Measurements from ENCODE around the gene DDAH1. TPM values are rescaled to one million over a fixed set of nuclear protein-coding genes. Genes with fewer than 3 reads are reported as not detected.
"Not testable (repeated sequence)": the region's sequence is repeated elsewhere in the genome, so short reads cannot be mapped to it uniquely, and the experiment has no call there.

DDAH1 gene
- total RNA-seq, 1 donor from 2014 or later = 35.7 TPM

GRCh38 chr1:85347275-85347674 lies 117.7 kb downstream of the DDAH1 start:
- DNase-seq (ENCODE audit: low spot score); intact Hi-C loops (cut with DNase I); ATAC-seq: not testable (repeated sequence)

- peak; percentile 74 for ATAC-seq
- no peak for DNase-seq (ENCODE audit: low spot score)
- intact Hi-C loops (cut with DNase I) = loop anchor here (5.0 kb wide), 1 partner anchor 1672 kb away; no protein-coding TSS in a partner anchor
Measured at GRCh38 chr1:85344256-85344694, 120.7 kb downstream of the DDAH1 start.

GRCh38 chr1:85343612-85344255 lies 121.2 kb downstream of the DDAH1 start:
- ATAC-seq = no peak
- DNase-seq (ENCODE audit: low spot score) = no peak
- intact Hi-C loops (cut with DNase I) = loop anchor here (5.0 kb wide), 1 partner anchor 1671 kb away; no protein-coding TSS in a partner anchor

- DNase-seq (ENCODE audit: low spot score) (no peak), ATAC-seq (peak; percentile 10)
- intact Hi-C loops (cut with DNase I) = loop anchor here (5.0 kb wide), 1 partner anchor 1671 kb away; no protein-coding TSS in a partner anchor
Measured at GRCh38 chr1:85343213-85343611, 121.7 kb downstream of the DDAH1 start.

GRCh38 chr1:85342207-85342606 lies 122.8 kb downstream of the DDAH1 start:
- intact Hi-C loops (cut with DNase I) = loop anchor here (5.0 kb wide), 1 partner anchor 1670 kb away; no protein-coding TSS in a partner anchor
- DNase-seq (ENCODE audit: low spot score) (no peak), ATAC-seq (no peak)

- intact Hi-C loops (cut with DNase I) = loop anchor here (5.0 kb wide), 1 partner anchor 1668 kb away; no protein-coding TSS in a partner anchor
- DNase-seq (ENCODE audit: low spot score) (no peak), ATAC-seq (no peak)
Measured at GRCh38 chr1:85340427-85340826, 124.5 kb downstream of the DDAH1 start.

- ATAC-seq (no peak), DNase-seq (ENCODE audit: low spot score) (no peak)
- intact Hi-C loops (cut with DNase I) = loop anchor here (5.0 kb wide), 1 partner anchor 1668 kb away; no protein-coding TSS in a partner anchor
Measured at GRCh38 chr1:85339656-85340399, 125.1 kb downstream of the DDAH1 start.

- intact Hi-C loops (cut with DNase I) = no loop called here
- no peak for DNase-seq (ENCODE audit: low spot score)
- no peak for ATAC-seq
Measured at GRCh38 chr1:85339089-85339488, 125.9 kb downstream of the DDAH1 start.

- ATAC-seq (no peak), DNase-seq (ENCODE audit: low spot score) (no peak)
- intact Hi-C loops (cut with DNase I) = no loop called here
Measured at GRCh38 chr1:85334962-85335361, 130.0 kb downstream of the DDAH1 start.

GRCh38 chr1:85333186-85333585 lies 131.8 kb downstream of the DDAH1 start:
- DNase-seq (ENCODE audit: low spot score) (no peak), ATAC-seq (no peak)
- intact Hi-C loops (cut with DNase I) = no loop called here

- no peak for ATAC-seq
- no peak for DNase-seq (ENCODE audit: low spot score)
- intact Hi-C loops (cut with DNase I) = no loop called here
Measured at GRCh38 chr1:85332575-85332974, 132.4 kb downstream of the DDAH1 start.

GRCh38 chr1:85330711-85331290 lies 134.2 kb downstream of the DDAH1 start:
- intact Hi-C loops (cut with DNase I) = no loop called here
- DNase-seq (ENCODE audit: low spot score) (no peak), ATAC-seq (no peak)

- DNase-seq (ENCODE audit: low spot score) = no peak
- peak; percentile 66 for ATAC-seq
- intact Hi-C loops (cut with DNase I) = no loop called here
Measured at GRCh38 chr1:85330214-85330631, 134.7 kb downstream of the DDAH1 start.

GRCh38 chr1:85328713-85329397 lies 136.1 kb downstream of the DDAH1 start:
- DNase-seq (ENCODE audit: low spot score) (no peak), ATAC-seq (peak; percentile 18)
- intact Hi-C loops (cut with DNase I) = no loop called here

- intact Hi-C loops (cut with DNase I) = no loop called here
- DNase-seq (ENCODE audit: low spot score) (no peak), ATAC-seq (no peak)
Measured at GRCh38 chr1:85327759-85328158, 137.2 kb downstream of the DDAH1 start.

GRCh38 chr1:85326851-85327250 lies 138.1 kb downstream of the DDAH1 start:
- no peak for DNase-seq (ENCODE audit: low spot score)
- no peak for ATAC-seq
- intact Hi-C loops (cut with DNase I) = no loop called here

- DNase-seq (ENCODE audit: low spot score) (no peak), ATAC-seq (no peak)
- intact Hi-C loops (cut with DNase I) = no loop called here
Measured at GRCh38 chr1:85326336-85326735, 138.6 kb downstream of the DDAH1 start.

GRCh38 chr1:85325920-85326319 lies 139.0 kb downstream of the DDAH1 start:
- intact Hi-C loops (cut with DNase I) = no loop called here
- ATAC-seq = no peak

GRCh38 chr1:85323770-85324169 lies 141.2 kb downstream of the DDAH1 start:
- ATAC-seq = no peak
- DNase-seq (ENCODE audit: low spot score) = no peak
- intact Hi-C loops (cut with DNase I) = no loop called here

More at GRCh38 chr1:85325920-85326319, 139.0 kb downstream of the DDAH1 start:
- DNase-seq (ENCODE audit: low spot score) = no peak

All from sciatic nerve (tissue), 2 donors.